Measurements from ENCODE around the gene SARS1. TPM values are rescaled to one million over a fixed set of nuclear protein-coding genes. Genes with fewer than 3 reads are reported as not detected.

SARS1 gene
- total and polyA plus RNA-seq, 7 donors: 100 to 160 (median 135) TPM

- peaks cover 0 to 45% (median 0%) of the 10 kb centered on the region in 4 donors for H3K36me3 ChIP-seq
- no peaks in the 10 kb centered on the region for H3K27me3 ChIP-seq
- no peak for TF ChIP-seq POLR2A (IDR thresholded peaks at IDR 0.05)
- TF ChIP-seq POLR2AphosphoS5 (IDR thresholded peaks at IDR 0.05): no peak
- TF ChIP-seq CTCF (IDR thresholded peaks at IDR 0.05): no peak
- TF ChIP-seq EP300 (IDR thresholded peaks at IDR 0.05): no peak
- no peak overlapping the region for H3K27ac ChIP-seq
- intact Hi-C loops (cut with DNase I): no loop called here
- 92 to 93% methylated on average over 33 of the region's 33 CpGs for WGBS, 2 donors
- H3K4me3 ChIP-seq: no peak overlapping the region
- no peaks in the 10 kb centered on the region for H3K9me3 ChIP-seq
- peaks cover 0 to 2% (median 0%) of the 10 kb centered on the region in 4 donors for H3K4me1 ChIP-seq
- DNase-seq: no peak
Observed at GRCh38 chr1:109269212-109269980, 55.7 kb downstream of the SARS1 start.

DNA sequence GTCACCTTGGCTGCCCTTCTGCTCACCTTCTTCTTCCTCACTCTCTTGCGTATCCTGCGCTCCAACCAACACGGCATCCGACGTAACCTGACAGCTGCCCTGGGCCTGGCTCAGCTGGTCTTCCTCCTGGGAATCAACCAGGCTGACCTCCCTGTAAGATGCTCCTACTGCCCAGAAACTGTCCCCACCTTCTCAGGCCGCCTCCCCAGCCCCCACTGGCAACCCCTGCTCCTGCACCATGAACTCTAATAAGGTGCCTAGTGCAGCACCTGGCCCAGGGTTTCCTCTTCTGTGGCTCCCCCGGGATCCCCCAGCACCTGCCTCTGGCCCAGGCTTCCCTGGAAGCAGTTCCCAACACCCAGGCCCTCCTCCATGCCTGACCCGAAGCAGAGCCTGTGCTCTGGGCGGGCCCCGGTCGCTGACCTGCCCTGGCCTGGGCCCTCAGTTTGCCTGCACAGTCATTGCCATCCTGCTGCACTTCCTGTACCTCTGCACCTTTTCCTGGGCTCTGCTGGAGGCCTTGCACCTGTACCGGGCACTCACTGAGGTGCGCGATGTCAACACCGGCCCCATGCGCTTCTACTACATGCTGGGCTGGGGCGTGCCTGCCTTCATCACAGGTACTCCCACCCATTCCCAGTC is 56.4 kb downstream of the SARS1 start:
- WGBS, 2 donors: 90 to 95% methylated on average over 17 of the region's 17 CpGs

DNA sequence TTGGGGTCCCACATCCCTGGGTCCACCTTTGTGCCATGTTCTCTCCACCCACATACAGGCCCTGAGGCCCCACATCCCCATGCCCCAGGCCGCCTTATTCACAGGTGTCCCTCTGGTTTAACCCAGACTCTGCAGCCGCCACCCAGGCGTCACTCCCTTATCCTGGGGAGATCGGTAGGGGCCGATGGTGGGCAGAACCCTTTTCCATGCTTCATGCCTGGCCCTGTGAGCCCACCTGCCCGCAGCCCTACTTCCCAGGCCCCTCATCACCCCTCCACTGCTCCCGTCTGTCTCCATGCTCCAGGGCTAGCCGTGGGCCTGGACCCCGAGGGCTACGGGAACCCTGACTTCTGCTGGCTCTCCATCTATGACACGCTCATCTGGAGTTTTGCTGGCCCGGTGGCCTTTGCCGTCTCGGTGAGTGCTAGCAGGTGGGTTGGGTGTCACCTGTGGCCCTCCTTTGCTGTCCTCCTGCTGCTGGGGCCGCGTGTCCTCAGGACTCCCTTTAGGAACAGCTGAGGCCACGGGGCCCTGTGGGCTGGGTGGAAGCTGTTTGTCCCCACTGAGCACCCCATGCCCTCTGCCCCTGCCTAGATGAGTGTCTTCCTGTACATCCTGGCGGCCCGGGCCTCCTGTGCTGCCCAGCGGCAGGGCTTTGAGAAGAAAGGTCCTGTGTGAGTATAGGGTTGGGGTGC is 57.1 kb downstream of the SARS1 start:
- Histone ChIP-seq H3K27ac (no peak overlapping the region), H3K4me3 (no peak overlapping the region), H3K4me1 (peaks cover 0 to 15% (median 8%) of the 10 kb centered on the region in 4 donors), H3K9me3 (no peaks in the 10 kb centered on the region), H3K36me3 (peaks cover 0 to 33% (median 0%) of the 10 kb centered on the region in 4 donors), H3K27me3 (no peaks in the 10 kb centered on the region)
- intact Hi-C loops (cut with DNase I): loop anchor here (10.0 kb wide), 1 partner anchor 264 kb away; the partner anchor contains the start of gene GPR61
- TF ChIP-seq POLR2AphosphoS5 (IDR thresholded peaks at IDR 0.05) (no peak), POLR2A (IDR thresholded peaks at IDR 0.05) (no peak), CTCF (IDR thresholded peaks at IDR 0.05) (no peak), EP300 (IDR thresholded peaks at IDR 0.05) (no peak)
- DNase-seq: no peak
- 91 to 94% methylated on average over 20 of the region's 20 CpGs for WGBS, 2 donors

More for the DNA sequence above, 56.4 kb downstream of the SARS1 start:
- H3K36me3 ChIP-seq: peaks cover 0 to 38% (median 0%) of the 10 kb centered on the region in 4 donors
- no peak for DNase-seq
- H3K4me1 ChIP-seq: peaks cover 0 to 9% (median 5%) of the 10 kb centered on the region in 4 donors
- TF ChIP-seq CTCF (IDR thresholded peaks at IDR 0.05) (no peak), POLR2A (IDR thresholded peaks at IDR 0.05) (no peak), POLR2AphosphoS5 (IDR thresholded peaks at IDR 0.05) (no peak), EP300 (IDR thresholded peaks at IDR 0.05) (no peak)
- H3K4me3 ChIP-seq: no peak overlapping the region
- intact Hi-C loops (cut with DNase I): loop anchor here (10.0 kb wide), 1 partner anchor 265 kb away; the partner anchor contains the start of gene GPR61
- H3K27me3 ChIP-seq: no peaks in the 10 kb centered on the region
- no peaks in the 10 kb centered on the region for H3K9me3 ChIP-seq
- no peak overlapping the region for H3K27ac ChIP-seq

DNA sequence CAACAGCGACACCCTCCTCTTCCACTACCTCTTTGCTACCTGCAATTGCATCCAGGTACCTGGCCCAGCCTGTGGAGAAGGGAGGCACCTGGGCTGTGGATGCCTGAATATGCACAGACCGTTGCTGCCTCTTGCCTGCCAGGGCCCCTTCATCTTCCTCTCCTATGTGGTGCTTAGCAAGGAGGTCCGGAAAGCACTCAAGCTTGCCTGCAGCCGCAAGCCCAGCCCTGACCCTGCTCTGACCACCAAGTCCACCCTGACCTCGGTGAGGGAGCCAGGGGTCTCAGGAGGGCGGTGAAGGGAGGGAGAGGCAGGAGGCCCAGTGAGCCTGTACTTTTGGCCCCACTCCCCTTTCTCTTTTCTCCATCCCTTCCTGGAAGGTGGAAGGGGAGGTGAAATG is 57.7 kb downstream of the SARS1 start:
- no peaks in the 10 kb centered on the region for H3K9me3 ChIP-seq
- peaks cover 0 to 28% (median 0%) of the 10 kb centered on the region in 4 donors for H3K36me3 ChIP-seq
- H3K27ac ChIP-seq: no peak overlapping the region
- no peak overlapping the region for H3K4me3 ChIP-seq
- no peak for DNase-seq
- intact Hi-C loops (cut with DNase I): loop anchor here (10.0 kb wide), 1 partner anchor 263 kb away; the partner anchor contains the start of gene GPR61
- H3K27me3 ChIP-seq: no peaks in the 10 kb centered on the region
- TF ChIP-seq CTCF (IDR thresholded peaks at IDR 0.05): no peak
- no peak for TF ChIP-seq POLR2AphosphoS5 (IDR thresholded peaks at IDR 0.05)
- TF ChIP-seq POLR2A (IDR thresholded peaks at IDR 0.05): no peak
- TF ChIP-seq EP300 (IDR thresholded peaks at IDR 0.05): no peak
- WGBS, 2 donors: 89 to 94% methylated on average over 6 of the region's 6 CpGs
- H3K4me1 ChIP-seq: peaks cover 0 to 17% (median 8%) of the 10 kb centered on the region in 4 donors

Measured in sigmoid colon (tissue), 7 donors.